ENCODE results near the gene CFAP77. TPM values are rescaled to one million over a fixed set of nuclear protein-coding genes. Genes with fewer than 3 reads are reported as not detected.

Gene CFAP77
- total and polyA plus RNA-seq, 10 of the 15 experiments (the other 5 are each of a cell fraction or from before 2014, with no cell fraction given): 0.33 TPM; not detected in 9

DNA sequence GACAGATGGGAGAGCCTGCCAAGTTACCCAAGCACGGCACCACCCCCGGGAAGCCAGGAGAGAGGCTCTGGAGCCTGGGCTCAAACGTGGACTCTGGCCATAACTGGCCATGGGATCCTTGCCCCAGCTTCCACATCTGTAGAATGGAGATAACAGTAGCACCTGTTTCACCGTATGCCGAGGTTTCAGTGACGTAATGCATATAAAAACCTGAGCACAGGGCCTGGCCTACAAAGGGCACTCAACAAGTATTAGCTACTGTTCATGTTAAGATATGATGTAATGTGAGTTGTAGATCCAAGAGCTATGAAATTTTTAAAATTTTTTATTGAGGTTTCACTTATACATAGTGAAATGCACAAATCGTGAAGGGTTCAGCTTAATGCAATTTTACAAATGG, 90.2 kb downstream of the CFAP77 start:
- no TSS peak for BruUV-seq (replicated peaks)
- TF ChIP-seq ETV6 (conservative IDR thresholded peaks at IDR 0.05 in 1 of 2, IDR thresholded peaks at IDR 0.05 in 1 of 2; ENCODE audit: borderline replicate concordance in 1 of 2, low read depth in 1 of 2) (no peak), ZBTB40 (IDR thresholded peaks at IDR 0.05; ENCODE audit: borderline replicate concordance) (no peak), ZNF622 (IDR thresholded peaks at IDR 0.05) (no peak), SUZ12 (IDR thresholded peaks at IDR 0.05; ENCODE audit: unreplicated experiment) (no peak), BCLAF1 (IDR thresholded peaks at IDR 0.05) (no peak), ELK1 (IDR thresholded peaks at IDR 0.05; ENCODE audit: low read depth, low read length) (no peak), TCF12 (IDR thresholded peaks at IDR 0.05; ENCODE audit: low read depth, low read length) (no peak)
- no peaks in the 10 kb centered on the region for H3K4me1 ChIP-seq (ENCODE audit: control insufficient read depth, insufficient read depth, low read length)
- in situ Hi-C loops (cut with MboI): no loop called here
- ChIA-PET SMC1A (ENCODE audit: uncharacterized antibody, unreplicated experiment) (no interaction called here), POLR2A (no interaction called here), RAD21 (ENCODE audit: unreplicated experiment) (no interaction called here), CTCF (interaction anchor here (1.5 to 2.1 kb wide), 2 partner anchors 12 to 88 kb away, joined by 5 read pairs; no protein-coding TSS in a partner anchor)
- H3K9me3 ChIP-seq (replicated peaks; ENCODE audit: control insufficient read depth, insufficient read depth, low read length): no peaks in the 10 kb centered on the region
- intact Hi-C loops (cut with micrococcal nuclease; ENCODE audit: unreplicated experiment): loop anchor here (10.0 kb wide), 1 partner anchor 405 kb away; no protein-coding TSS in a partner anchor
- H3K9ac ChIP-seq (ENCODE audit: control insufficient read depth, insufficient read depth, low read length): no peak overlapping the region
- H2AFZ ChIP-seq (ENCODE audit: control insufficient read depth, low read depth, low read length): no peak overlapping the region
- DNase-seq (ENCODE audit: low read depth, low spot score): no peak
- H3K27me3 ChIP-seq (replicated peaks in 1 of 2; ENCODE audit: control insufficient read depth in 2 of 2, insufficient read depth in 2 of 2, low read length in 1 of 2): peaks cover 0 to 3% of the 10 kb centered on the region in 2 experiments; a peak in 2 of 4 replicates
- no peak for FAIRE-seq
- no peak overlapping the region for H3K4me2 ChIP-seq (ENCODE audit: control insufficient read depth, insufficient read depth)
- no peak for ATAC-seq
- H3K27ac ChIP-seq (ENCODE audit: control insufficient read depth, insufficient read depth): no peak overlapping the region
- H4K20me1 ChIP-seq (ENCODE audit: control insufficient read depth, insufficient read depth): no peaks in the 10 kb centered on the region; the same call in 1 of the 2 replicates
- H3K79me2 ChIP-seq (ENCODE audit: control insufficient read depth, insufficient read depth, low read length): no peaks in the 10 kb centered on the region
- 38% methylated on average over 7 of the region's 7 CpGs for WGBS (ENCODE audit: insufficient coverage, insufficient replicate concordance, low lambda C conversion rate, missing lambda C conversion rate)
- H3K36me3 ChIP-seq (ENCODE audit: control insufficient read depth in 2 of 2, insufficient read depth in 2 of 2, low read length in 1 of 2): no peaks in the 10 kb centered on the region
- no peak overlapping the region for H3K4me3 ChIP-seq
